Mesendoderm (in vitro differentiated cells): ENCODE data around the gene AANAT.
A peak's percentile ranks its signal among the peaks of the same experiment; 100 is the strongest.
"Not testable (repeated sequence)": the region's sequence is repeated elsewhere in the genome, so short reads cannot be mapped to it uniquely, and the experiment has no call there.

Source experiments
- DNase-seq: peaks from one replicate; pipeline ENCODE4 v3.0.0; 2013
- H2AK5ac ChIP-seq: 2 replicates; pipeline ENCODE4 v1.6.1; 2013; ENCODE audit warnings: low read length, inconsistent platforms
- H2BK120ac ChIP-seq: 2 replicates; pipeline ENCODE4 v1.6.1; 2013; ENCODE audit warnings: low read depth, mild to moderate bottlenecking, low read length, moderate library complexity, mixed read lengths
- H2BK15ac ChIP-seq: replicated peaks from 2 replicates; pipeline ENCODE4 v1.6.1; 2013; ENCODE audit warnings: low read depth, mild to moderate bottlenecking, moderate library complexity
- H2BK5ac ChIP-seq: 2 replicates; pipeline ENCODE4 v1.6.1; 2013; ENCODE audit warnings: low read length, inconsistent platforms
- H3K18ac ChIP-seq: 2 replicates; pipeline ENCODE4 v1.6.1; 2013; ENCODE audit warnings: mild to moderate bottlenecking, low read length, mixed read lengths
- H3K23ac ChIP-seq: one replicate; pipeline ENCODE4 v1.6.1; 2013; ENCODE audit warnings: low read length
- H3K27ac ChIP-seq: 2 replicates; pipeline ENCODE4 v1.5.1; 2013; ENCODE audit warnings: low read depth, mild to moderate bottlenecking, inconsistent platforms, low read length, moderate library complexity
- H3K27me3 ChIP-seq: 2 replicates; pipeline ENCODE4 v1.6.1; 2013; ENCODE audit warnings: low read length, control low read depth, mild to moderate bottlenecking, inconsistent platforms; ENCODE audit not compliant: insufficient read depth, poor library complexity
- H3K36me3 ChIP-seq: 2 replicates; pipeline ENCODE4 v1.6.1; 2013; ENCODE audit warnings: low read length, inconsistent platforms; ENCODE audit not compliant: control insufficient read depth, insufficient read depth
- H3K4ac ChIP-seq: one replicate; pipeline ENCODE4 v1.6.1; 2013; ENCODE audit warnings: low read depth, mild to moderate bottlenecking, low read length, moderate library complexity
- H3K4me1 ChIP-seq: 2 replicates; pipeline ENCODE4 v1.6.1; 2013; ENCODE audit warnings: low read depth, low read length, inconsistent platforms; ENCODE audit not compliant: control insufficient read depth
- H3K4me2 ChIP-seq: 2 replicates; pipeline ENCODE4 v1.6.1; 2013; ENCODE audit warnings: low read length
- H3K4me3 ChIP-seq: 2 replicates; pipeline ENCODE4 v1.5.1; 2013; ENCODE audit warnings: mild to moderate bottlenecking, low read length
- H3K56ac ChIP-seq: one replicate; pipeline ENCODE4 v1.6.1; 2013; ENCODE audit warnings: low read length
- H3K79me1 ChIP-seq: 2 replicates; pipeline ENCODE4 v1.6.1; 2013; ENCODE audit warnings: low read length, inconsistent platforms
- H3K79me2 ChIP-seq: 2 replicates; pipeline ENCODE4 v1.6.1; 2013; ENCODE audit warnings: mild to moderate bottlenecking, low read length; ENCODE audit not compliant: control insufficient read depth, insufficient read depth
- H3K9ac ChIP-seq: 2 replicates; pipeline ENCODE4 v1.6.1; 2013; ENCODE audit warnings: low read length, inconsistent platforms
- H4K5ac ChIP-seq: one replicate; pipeline ENCODE4 v1.6.1; 2013; ENCODE audit warnings: low read length
- H4K8ac ChIP-seq: one replicate; pipeline ENCODE4 v1.6.1; 2013; ENCODE audit warnings: low read depth, mild to moderate bottlenecking, control low read depth, low read length, moderate library complexity
- WGBS: extraction: QIAGEN DNeasy Blood & Tissue Kit; methylation state at CpG from one replicate; pipeline ENCODE4 v1.1.7; 2013; ENCODE audit warnings: low lambda C conversion rate, missing lambda C conversion rate; ENCODE audit not compliant: insufficient coverage; ENCODE audit errors: extremely low coverage; 5-methylcytosine and 5-hydroxymethylcytosine counted together

The AANAT gene

GRCh38 chr17:76504117-76504516 lies 36.7 kb downstream of the AANAT start:
- Histone ChIP-seq H3K4me1 (peaks cover 15% of the 10 kb centered on the region), H2BK15ac (no peak overlapping the region), H4K5ac (no peak overlapping the region), H3K4me2 (no peak overlapping the region), H3K4ac (no peak overlapping the region), H3K79me2 (peaks cover 2% of the 10 kb centered on the region), H4K8ac (no peak overlapping the region), H3K18ac (no peak overlapping the region), H3K56ac (no peak overlapping the region), H3K36me3 (no peaks in the 10 kb centered on the region), H3K4me3 (no peak overlapping the region), H3K79me1 (peaks cover 5% of the 10 kb centered on the region), H3K27me3 (no peaks in the 10 kb centered on the region), H3K27ac (no peak overlapping the region), H3K23ac (no peak overlapping the region), H2BK120ac (no peak overlapping the region), H2BK5ac (no peak overlapping the region), H3K9ac (no peak overlapping the region), H2AK5ac (no peak overlapping the region)
- DNase-seq: peak; percentile 52
- WGBS: no CpG with 5 or more reads among the region's 7 CpGs

- Histone ChIP-seq H3K4me3 (no peak overlapping the region), H3K27ac (no peak overlapping the region), H3K27me3 (no peaks in the 10 kb centered on the region), H3K79me1 (no peaks in the 10 kb centered on the region), H3K36me3 (no peaks in the 10 kb centered on the region), H3K23ac (no peak overlapping the region), H3K4me1 (peaks cover 2% of the 10 kb centered on the region), H2AK5ac (no peak overlapping the region), H4K8ac (no peak overlapping the region), H3K9ac (no peak overlapping the region), H3K18ac (no peak overlapping the region), H3K56ac (no peak overlapping the region), H3K79me2 (no peaks in the 10 kb centered on the region), H2BK5ac (no peak overlapping the region), H2BK120ac (no peak overlapping the region), H3K4me2 (no peak overlapping the region), H2BK15ac (no peak overlapping the region), H4K5ac (no peak overlapping the region), H3K4ac (no peak overlapping the region)
- WGBS: no CpG with 5 or more reads among the region's 24 CpGs
- peak; percentile 76 for DNase-seq
Observed at GRCh38 chr17:76506408-76507345, 39.3 kb downstream of the AANAT start.

GRCh38 chr17:76508472-76509063 lies 41.2 kb downstream of the AANAT start:
- not testable (repeated sequence) for H3K4me1 ChIP-seq, H3K79me2 ChIP-seq, H3K18ac ChIP-seq, H2BK120ac ChIP-seq, DNase-seq, H3K9ac ChIP-seq, H3K4me2 ChIP-seq, H3K4ac ChIP-seq, H3K27ac ChIP-seq, H3K79me1 ChIP-seq, H3K4me3 ChIP-seq, H3K27me3 ChIP-seq, H2AK5ac ChIP-seq, H3K36me3 ChIP-seq, H3K56ac ChIP-seq, H2BK5ac ChIP-seq, H4K5ac ChIP-seq, H4K8ac ChIP-seq, H3K23ac ChIP-seq, H2BK15ac ChIP-seq
- no CpG with 5 or more reads among the region's 14 CpGs for WGBS

- Histone ChIP-seq H2BK15ac (no peak overlapping the region), H2AK5ac (no peak overlapping the region), H3K4me2 (no peak overlapping the region), H4K5ac (no peak overlapping the region), H2BK120ac (no peak overlapping the region), H3K27ac (no peak overlapping the region), H3K23ac (no peak overlapping the region), H3K27me3 (no peaks in the 10 kb centered on the region), H4K8ac (no peak overlapping the region), H3K4me1 (no peaks in the 10 kb centered on the region), H3K4ac (no peak overlapping the region), H3K79me1 (no peaks in the 10 kb centered on the region), H3K18ac (no peak overlapping the region), H3K79me2 (no peaks in the 10 kb centered on the region), H3K56ac (no peak overlapping the region), H3K36me3 (no peaks in the 10 kb centered on the region), H2BK5ac (no peak overlapping the region), H3K9ac (no peak overlapping the region), H3K4me3 (no peak overlapping the region)
- no peak for DNase-seq
- WGBS: no CpG with 5 or more reads among the region's 9 CpGs
Observed at GRCh38 chr17:76510831-76511244, 43.4 kb downstream of the AANAT start.

- no peaks in the 10 kb centered on the region for H3K27me3 ChIP-seq
- H3K23ac ChIP-seq: no peak overlapping the region
- H2BK5ac ChIP-seq: no peak overlapping the region
- no peak overlapping the region for H3K56ac ChIP-seq
- no peak overlapping the region for H3K9ac ChIP-seq
- H2BK120ac ChIP-seq: no peak overlapping the region
- WGBS: no CpG with 5 or more reads among the region's 13 CpGs
- H3K79me1 ChIP-seq: no peaks in the 10 kb centered on the region
- H3K27ac ChIP-seq: no peak overlapping the region
- H3K18ac ChIP-seq: no peak overlapping the region
- H3K4me2 ChIP-seq: no peak overlapping the region
- H2BK15ac ChIP-seq: no peak overlapping the region
- no peaks in the 10 kb centered on the region for H3K4me1 ChIP-seq
- no peaks in the 10 kb centered on the region for H3K79me2 ChIP-seq
- H4K5ac ChIP-seq: no peak overlapping the region
- H3K36me3 ChIP-seq: no peaks in the 10 kb centered on the region
- no peak overlapping the region for H4K8ac ChIP-seq
- no peak overlapping the region for H2AK5ac ChIP-seq
- no peak for DNase-seq
- H3K4ac ChIP-seq: no peak overlapping the region
- no peak overlapping the region for H3K4me3 ChIP-seq
Observed at GRCh38 chr17:76511668-76512365, 44.4 kb downstream of the AANAT start.
